Lung (tissue), 12 donors: ENCODE results near the gene NOS3. TPM values are rescaled to one million over a fixed set of nuclear protein-coding genes. Genes with fewer than 3 reads are reported as not detected.
"Not testable (repeated sequence)": the region's sequence is repeated elsewhere in the genome, so short reads cannot be mapped to it uniquely, and the experiment has no call there.

ENCODE experiments used
- ATAC-seq: fragments of 200-7000 bp; cut with Tn5 transposase; one replicate; pipeline ENCODE4 v1.9.1; 2020; ENCODE audit warnings: moderate number of reproducible peaks; ENCODE audit not compliant: insufficient read depth, low FRiP score
- DNase-seq, 3 donors: peaks; one replicate each; pipeline ENCODE4 v3.0.0-alpha.2; 2013 to 2017
- H3K27ac ChIP-seq, 2 donors: one replicate each; pipeline ENCODE4 v1.5.1; 2013; ENCODE audit warnings: mild to moderate bottlenecking in 2 of 2, moderate library complexity in 2 of 2, control low read depth in 1 of 2, inconsistent platforms in 1 of 2, low read depth in 1 of 2, low read length in 1 of 2
- H3K27me3 ChIP-seq, 3 donors: one replicate each; pipeline ENCODE4 v1.5.1; 2013; ENCODE audit warnings: low read length in 2 of 3; ENCODE audit not compliant: control insufficient read depth in 3 of 3, insufficient read depth in 3 of 3
- H3K36me3 ChIP-seq, 4 donors: one replicate each; pipeline ENCODE4 v1.5.1; 2013; ENCODE audit warnings: low read length in 4 of 4, mild to moderate bottlenecking in 1 of 4, moderate library complexity in 1 of 4; ENCODE audit not compliant: control insufficient read depth in 4 of 4, insufficient read depth in 4 of 4
- H3K4me1 ChIP-seq, 5 donors: one replicate each; pipeline ENCODE4 v1.5.1; 2013; ENCODE audit warnings: low read length in 5 of 5, mild to moderate bottlenecking in 2 of 5, moderate library complexity in 1 of 5; ENCODE audit not compliant: control insufficient read depth in 5 of 5, insufficient read depth in 5 of 5
- H3K4me3 ChIP-seq: one replicate; pipeline ENCODE4 v1.5.1; 2013; ENCODE audit warnings: mild to moderate bottlenecking, control low read depth, moderate library complexity
- H3K9ac ChIP-seq, 2 donors: one replicate each; pipeline ENCODE4 v1.5.1; 2013; ENCODE audit warnings: low read length in 2 of 2, control low read depth in 1 of 2; ENCODE audit not compliant: insufficient read depth in 1 of 2
- H3K9me3 ChIP-seq, 4 donors: one replicate each; pipeline ENCODE4 v1.5.1; 2013; ENCODE audit warnings: low read length in 3 of 4, mild to moderate bottlenecking in 1 of 4, moderate library complexity in 1 of 4; ENCODE audit not compliant: control insufficient read depth in 4 of 4, insufficient read depth in 3 of 4
- WGBS, 2 donors: extraction: QIAGEN DNeasy Blood & Tissue Kit; methylation state at CpG; one replicate each; pipeline ENCODE4 v1.1.7; 2013; 5-methylcytosine and 5-hydroxymethylcytosine counted together
- polyA plus RNA-seq, 2 donors: library from polyadenylated mRNA; stranded (reverse); fragments of 200-250 nt; gene quantifications; one replicate each; pipeline ENCODE4 v1.2.1, GENCODE V29; 2013
- total RNA-seq, 2 donors: library from RNA; depleted of rRNA in 1 of 2; stranded (reverse); fragments of >200 nt in 1 of 2; gene quantifications; one replicate each; pipeline ENCODE4 v1.2.1, GENCODE V29; 2014 to 2021
- TF ChIP-seq, protein P1 (sequence below): IDR thresholded peaks from 2 replicates; pipeline ENCODE4 v1.5.1; 2012; ENCODE audit warnings: mild to moderate bottlenecking; ENCODE audit errors: control extremely low read depth, extremely low read depth
- donor health status: control.
- donor health status: control.
- donor health status: Bipolar disorder and iron deficiency.
- donor health status: healthy.
- donor health status: DM: yes; HTN: yes; CAD: no.

Gene NOS3
- total and polyA plus RNA-seq, 4 donors: 9.3 to 31.0 (median 11.9) TPM

DNA sequence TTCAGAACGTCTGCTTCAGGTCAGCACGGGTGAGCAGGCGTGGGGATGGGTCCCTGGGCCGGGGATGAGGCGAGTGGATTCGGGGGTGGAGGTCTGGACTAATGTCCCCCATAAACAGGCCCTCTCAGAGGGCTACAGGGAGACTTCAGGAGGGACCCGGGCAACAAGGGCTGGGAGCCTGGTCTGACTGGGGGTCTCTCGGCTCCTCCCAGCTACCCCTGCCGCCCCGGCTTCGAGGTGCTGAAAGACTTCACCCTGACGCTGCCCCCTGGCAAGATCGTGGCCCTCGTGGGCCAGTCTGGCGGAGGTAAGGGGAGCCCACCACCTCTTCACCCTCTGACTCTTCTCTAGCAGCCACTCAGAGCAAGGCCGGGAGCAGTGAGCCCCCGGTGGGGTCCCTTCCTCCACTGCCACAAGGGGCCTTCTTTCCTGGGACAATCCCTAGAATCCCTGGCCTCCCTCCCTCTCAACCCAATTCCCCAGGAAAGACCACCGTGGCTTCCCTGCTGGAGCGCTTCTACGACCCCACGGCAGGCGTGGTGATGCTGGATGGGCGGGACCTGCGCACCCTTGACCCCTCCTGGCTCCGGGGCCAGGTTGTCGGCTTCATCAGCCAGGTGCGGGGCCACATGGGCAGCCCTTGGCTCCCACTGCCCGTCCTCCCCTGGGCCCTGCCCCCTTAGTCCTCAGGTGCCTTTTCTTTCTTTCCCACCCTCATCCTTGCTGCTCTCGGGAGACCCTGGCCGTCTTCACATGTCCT, 50.0 kb downstream of the NOS3 start:
- TF ChIP-seq, protein P1, sequence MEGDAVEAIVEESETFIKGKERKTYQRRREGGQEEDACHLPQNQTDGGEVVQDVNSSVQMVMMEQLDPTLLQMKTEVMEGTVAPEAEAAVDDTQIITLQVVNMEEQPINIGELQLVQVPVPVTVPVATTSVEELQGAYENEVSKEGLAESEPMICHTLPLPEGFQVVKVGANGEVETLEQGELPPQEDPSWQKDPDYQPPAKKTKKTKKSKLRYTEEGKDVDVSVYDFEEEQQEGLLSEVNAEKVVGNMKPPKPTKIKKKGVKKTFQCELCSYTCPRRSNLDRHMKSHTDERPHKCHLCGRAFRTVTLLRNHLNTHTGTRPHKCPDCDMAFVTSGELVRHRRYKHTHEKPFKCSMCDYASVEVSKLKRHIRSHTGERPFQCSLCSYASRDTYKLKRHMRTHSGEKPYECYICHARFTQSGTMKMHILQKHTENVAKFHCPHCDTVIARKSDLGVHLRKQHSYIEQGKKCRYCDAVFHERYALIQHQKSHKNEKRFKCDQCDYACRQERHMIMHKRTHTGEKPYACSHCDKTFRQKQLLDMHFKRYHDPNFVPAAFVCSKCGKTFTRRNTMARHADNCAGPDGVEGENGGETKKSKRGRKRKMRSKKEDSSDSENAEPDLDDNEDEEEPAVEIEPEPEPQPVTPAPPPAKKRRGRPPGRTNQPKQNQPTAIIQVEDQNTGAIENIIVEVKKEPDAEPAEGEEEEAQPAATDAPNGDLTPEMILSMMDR: no peak

DNA sequence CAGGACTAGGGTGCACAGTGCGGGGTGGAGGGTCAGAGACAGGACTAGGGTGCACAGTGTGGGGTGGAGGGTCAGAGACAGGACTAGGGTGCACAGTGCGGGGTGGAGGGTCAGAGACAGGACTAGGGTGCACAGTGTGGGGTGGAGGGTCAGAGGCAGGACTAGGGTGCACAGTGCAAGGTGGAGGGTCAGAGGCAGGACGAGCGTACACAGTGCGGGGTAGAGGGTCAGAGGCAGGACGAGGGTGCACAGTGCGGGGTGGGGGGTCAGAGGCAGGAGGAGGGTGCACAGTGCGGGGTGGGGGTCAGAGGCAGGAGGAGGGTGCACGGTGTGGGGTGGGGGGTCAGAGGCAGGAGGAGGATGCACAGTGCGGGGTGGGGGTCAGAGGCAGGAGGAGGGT, 52.6 kb downstream of the NOS3 start:
- H3K4me1 ChIP-seq: peaks cover 0 to 34% (median 7%) of the 10 kb centered on the region in 5 donors
- not testable (repeated sequence) for DNase-seq, H3K27ac ChIP-seq, H3K27me3 ChIP-seq, H3K4me3 ChIP-seq, H3K9ac ChIP-seq, H3K9me3 ChIP-seq, ATAC-seq
- peaks cover 0 to 12% (median 3%) of the 10 kb centered on the region in 4 donors for H3K36me3 ChIP-seq
- 89% methylated on average over 10 of the region's 10 CpGs for WGBS, 2 donors

More for the DNA sequence above, 50.0 kb downstream of the NOS3 start:
- Histone ChIP-seq H3K4me1 (peaks cover 0 to 8% (median 0%) of the 10 kb centered on the region in 5 donors), H3K4me3 (no peak overlapping the region), H3K27me3 (no peaks in the 10 kb centered on the region), H3K27ac (no peak overlapping the region), H3K9ac (no peak overlapping the region), H3K36me3 (peaks cover 0 to 22% (median 2%) of the 10 kb centered on the region in 4 donors), H3K9me3 (peaks cover 0 to 2% (median 0%) of the 10 kb centered on the region in 4 donors)
- 94 to 95% methylated on average over 30 of the region's 30 CpGs for WGBS, 2 donors
- DNase-seq (no peak), ATAC-seq (no peak)

DNA sequence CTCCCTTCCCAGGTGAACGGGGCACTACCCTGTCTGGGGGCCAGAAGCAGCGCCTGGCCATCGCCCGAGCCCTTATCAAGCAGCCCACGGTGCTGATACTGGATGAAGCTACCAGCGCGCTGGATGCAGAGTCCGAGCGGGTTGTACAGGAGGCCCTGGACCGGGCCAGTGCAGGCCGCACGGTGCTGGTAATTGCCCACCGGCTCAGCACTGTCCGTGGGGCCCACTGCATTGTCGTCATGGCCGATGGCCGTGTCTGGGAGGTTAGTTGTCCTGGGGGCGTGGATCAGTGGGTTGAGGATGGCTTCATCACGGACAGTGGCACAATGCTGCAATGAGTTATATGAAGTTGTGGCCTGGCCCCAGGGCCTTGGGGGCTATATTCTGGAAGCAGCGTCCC, 53.1 kb downstream of the NOS3 start:
- no peak for DNase-seq
- Histone ChIP-seq H3K27ac (no peak overlapping the region), H3K27me3 (no peaks in the 10 kb centered on the region), H3K36me3 (peaks cover 0 to 12% (median 3%) of the 10 kb centered on the region in 4 donors), H3K9me3 (peaks cover 0 to 2% (median 0%) of the 10 kb centered on the region in 4 donors), H3K4me1 (peaks cover 0 to 34% (median 3%) of the 10 kb centered on the region in 5 donors), H3K4me3 (no peak overlapping the region), H3K9ac (no peak overlapping the region)
- TF ChIP-seq, protein P1: no peak
- 97% methylated on average over 20 of the region's 20 CpGs for WGBS, 2 donors
- no peak for ATAC-seq

DNA sequence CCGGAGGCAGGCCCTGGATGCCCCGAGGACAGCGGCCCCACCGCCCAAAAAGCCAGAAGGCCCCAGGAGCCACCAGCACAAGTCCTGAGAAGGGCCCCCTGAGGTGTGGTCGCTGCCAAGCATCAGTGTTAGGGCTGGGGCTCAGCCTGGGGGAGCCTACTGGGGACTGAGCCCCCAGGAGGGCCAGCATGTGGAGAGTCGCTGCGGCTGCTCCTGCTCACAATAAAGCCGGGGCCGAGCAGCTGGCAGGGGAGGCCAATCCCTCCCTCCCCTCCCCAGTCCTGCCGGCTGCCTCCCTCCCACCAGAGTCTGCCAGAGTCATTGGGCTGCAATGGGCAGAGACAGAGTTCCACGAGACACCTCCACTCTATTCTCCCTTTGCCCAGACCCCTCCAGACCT, 54.4 kb downstream of the NOS3 start:
- Histone ChIP-seq H3K9ac (no peak overlapping the region), H3K27me3 (no peaks in the 10 kb centered on the region), H3K9me3 (peaks cover 0 to 2% (median 0%) of the 10 kb centered on the region in 4 donors), H3K4me1 (peaks cover 0 to 26% (median 0%) of the 10 kb centered on the region in 5 donors), H3K4me3 (no peak overlapping the region), H3K27ac (no peak overlapping the region), H3K36me3 (peaks cover 0 to 12% (median 3%) of the 10 kb centered on the region in 4 donors)
- no peak for ATAC-seq
- DNase-seq: no peak
- 91% methylated on average over 11 of the region's 11 CpGs for WGBS, 2 donors
- TF ChIP-seq, protein P1: no peak
